ENCODE measurements around the gene KCNH2.

The KCNH2 gene

GRCh38 chr7:150924369-150924781 is 53.7 kb downstream of the KCNH2 start:
- no peak overlapping the region for H3K4me2 ChIP-seq (ENCODE audit: low read depth, low read length, poor library complexity, severe bottlenecking)
- no peak overlapping the region for H3K4me3 ChIP-seq (ENCODE audit: insufficient read depth, low read length, poor library complexity, severe bottlenecking)
- H3K79me2 ChIP-seq (ENCODE audit: insufficient read depth, low read length): no peaks in the 10 kb centered on the region
- H3K9me2 ChIP-seq (replicated peaks; ENCODE audit: insufficient read depth, low read length): no peaks in the 10 kb centered on the region
- no peak for TF ChIP-seq CTCF (IDR thresholded peaks at IDR 0.05; ENCODE audit: insufficient read depth, low read length, poor library complexity, severe bottlenecking)
- no peak for TF ChIP-seq EZH2phosphoT487 (conservative IDR thresholded peaks at IDR 0.05; ENCODE audit: low read length)
- no peaks in the 10 kb centered on the region for H3K27me3 ChIP-seq (ENCODE audit: low read length)
- H3K9me3 ChIP-seq (ENCODE audit: insufficient read depth, low read length): no peaks in the 10 kb centered on the region
- H4K20me1 ChIP-seq (ENCODE audit: low read depth, low read length): no peaks in the 10 kb centered on the region
- no peak overlapping the region for H3K27ac ChIP-seq (ENCODE audit: low read depth, low read length)
- H3K9ac ChIP-seq (ENCODE audit: low read length): no peak overlapping the region
- H3F3A ChIP-seq (ENCODE audit: insufficient read depth): no peaks in the 10 kb centered on the region
- H2AFZ ChIP-seq (ENCODE audit: low read depth, low read length, severe bottlenecking): no peak overlapping the region
- H3K36me3 ChIP-seq (ENCODE audit: low read length): no peaks in the 10 kb centered on the region

GRCh38 chr7:150923802-150924201 is 54.3 kb downstream of the KCNH2 start:
- Histone ChIP-seq H4K20me1 (ENCODE audit: low read depth, low read length) (no peaks in the 10 kb centered on the region), H3F3A (ENCODE audit: insufficient read depth) (no peaks in the 10 kb centered on the region), H3K9me3 (ENCODE audit: insufficient read depth, low read length) (no peaks in the 10 kb centered on the region), H3K9me2 (replicated peaks; ENCODE audit: insufficient read depth, low read length) (no peaks in the 10 kb centered on the region), H3K9ac (ENCODE audit: low read length) (no peak overlapping the region), H2AFZ (ENCODE audit: low read depth, low read length, severe bottlenecking) (no peak overlapping the region), H3K27ac (ENCODE audit: low read depth, low read length) (no peak overlapping the region), H3K79me2 (ENCODE audit: insufficient read depth, low read length) (no peaks in the 10 kb centered on the region), H3K27me3 (ENCODE audit: low read length) (no peaks in the 10 kb centered on the region), H3K36me3 (ENCODE audit: low read length) (no peaks in the 10 kb centered on the region), H3K4me3 (ENCODE audit: insufficient read depth, low read length, poor library complexity, severe bottlenecking) (no peak overlapping the region), H3K4me2 (ENCODE audit: low read depth, low read length, poor library complexity, severe bottlenecking) (no peak overlapping the region)
- no peak for TF ChIP-seq EZH2phosphoT487 (conservative IDR thresholded peaks at IDR 0.05; ENCODE audit: low read length)
- TF ChIP-seq CTCF (IDR thresholded peaks at IDR 0.05; ENCODE audit: insufficient read depth, low read length, poor library complexity, severe bottlenecking): no peak

- Histone ChIP-seq H3K4me2 (ENCODE audit: low read depth, low read length, poor library complexity, severe bottlenecking) (no peak overlapping the region), H2AFZ (ENCODE audit: low read depth, low read length, severe bottlenecking) (no peak overlapping the region), H3K4me3 (ENCODE audit: insufficient read depth, low read length, poor library complexity, severe bottlenecking) (no peak overlapping the region), H4K20me1 (ENCODE audit: low read depth, low read length) (no peaks in the 10 kb centered on the region), H3F3A (ENCODE audit: insufficient read depth) (no peaks in the 10 kb centered on the region), H3K27ac (ENCODE audit: low read depth, low read length) (no peak overlapping the region), H3K9ac (ENCODE audit: low read length) (no peak overlapping the region), H3K36me3 (ENCODE audit: low read length) (no peaks in the 10 kb centered on the region), H3K9me2 (replicated peaks; ENCODE audit: insufficient read depth, low read length) (no peaks in the 10 kb centered on the region), H3K9me3 (ENCODE audit: insufficient read depth, low read length) (no peaks in the 10 kb centered on the region), H3K79me2 (ENCODE audit: insufficient read depth, low read length) (no peaks in the 10 kb centered on the region), H3K27me3 (ENCODE audit: low read length) (no peaks in the 10 kb centered on the region)
- no peak for TF ChIP-seq EZH2phosphoT487 (conservative IDR thresholded peaks at IDR 0.05; ENCODE audit: low read length)
- TF ChIP-seq CTCF (IDR thresholded peaks at IDR 0.05; ENCODE audit: insufficient read depth, low read length, poor library complexity, severe bottlenecking): no peak
These were observed 54.9 kb downstream of the KCNH2 start for GRCh38 chr7:150923196-150923595.

Measured in SU-DHL-6 (cell line).